HG03135 (cell line): ENCODE data around the gene MSANTD2.
"Not testable (repeated sequence)": the region's sequence is repeated elsewhere in the genome, so short reads cannot be mapped to it uniquely, and the experiment has no call there.

Source experiments
- ATAC-seq: cut with Tn5 transposase; IDR thresholded peaks from one replicate; pipeline ENCODE4 v1.9.1; 2021; ENCODE audit warnings: mild to moderate bottlenecking, moderate library complexity; ENCODE audit not compliant: unreplicated experiment

MSANTD2 gene

GRCh38 chr11:124778281-124778680, 21.9 kb downstream of the MSANTD2 start:
- no peak for ATAC-seq

GRCh38 chr11:124776865-124777645, 23.2 kb downstream of the MSANTD2 start:
- no peak for ATAC-seq

- ATAC-seq: not testable (repeated sequence)
Observed at GRCh38 chr11:124770959-124771358, 29.2 kb downstream of the MSANTD2 start.

- no peak for ATAC-seq
Observed at GRCh38 chr11:124769806-124770774, 30.1 kb downstream of the MSANTD2 start.

GRCh38 chr11:124768914-124769313, 31.3 kb downstream of the MSANTD2 start:
- ATAC-seq: no peak

GRCh38 chr11:124766156-124766555, 34.0 kb downstream of the MSANTD2 start:
- no peak for ATAC-seq

- ATAC-seq: peak; percentile 13
Observed at GRCh38 chr11:124763156-124763947, 36.9 kb downstream of the MSANTD2 start.

- ATAC-seq: peak; percentile 9
Observed at GRCh38 chr11:124762624-124763155, 37.5 kb downstream of the MSANTD2 start.

GRCh38 chr11:124762105-124762623, 38.0 kb downstream of the MSANTD2 start, which contains the start of gene ESAM:
TSS of gene ESAM (minus strand) at chr11:124762290. CDS start at chr11:124762154, 136 bp downstream.
- peak; percentile 53 for ATAC-seq

- no peak for ATAC-seq
Observed at GRCh38 chr11:124761301-124762104, 38.7 kb downstream of the MSANTD2 start.

- ATAC-seq: no peak
Observed at GRCh38 chr11:124760806-124761205, 39.4 kb downstream of the MSANTD2 start.

GRCh38 chr11:124760205-124760652, 40.0 kb downstream of the MSANTD2 start:
- ATAC-seq: peak; percentile 30

- ATAC-seq: no peak
Observed at GRCh38 chr11:124759266-124760204, 40.7 kb downstream of the MSANTD2 start.

- peak; percentile 64 for ATAC-seq
Observed at GRCh38 chr11:124758355-124759265, 41.6 kb downstream of the MSANTD2 start.

- no peak for ATAC-seq
Observed at GRCh38 chr11:124757320-124757719, 42.9 kb downstream of the MSANTD2 start.

GRCh38 chr11:124756753-124757227, 43.4 kb downstream of the MSANTD2 start:
- ATAC-seq: no peak
